K562 (cell line): ENCODE results near the gene HOXB5. TPM values are rescaled to one million over a fixed set of nuclear protein-coding genes. Genes with fewer than 3 reads are reported as not detected.
A peak's percentile ranks its signal among the peaks of the same experiment; 100 is the strongest.

ENCODE experiments used
- BACH1 ChIP-seq: fragments of 200-800 bp; sonication (Bioruptor generic); IDR thresholded peaks from 2 replicates; pipeline ENCODE4 v1.6.1; 2016; ENCODE audit warnings: missing genetic modification characterization, missing compliant biosample characterization
- EZH2 ChIP-seq: IDR thresholded peaks from 2 replicates; pipeline ENCODE4 v1.6.1; 2012; ENCODE audit warnings: low read depth, mild to moderate bottlenecking, inconsistent platforms, low read length, borderline replicate concordance
- FOXM1 ChIP-seq, 2 experiments: fragments of 450-650 bp in 1 of 2; sonication (generic) in 1 of 2; formaldehyde crosslinking in 1 of 2; IDR thresholded peaks; 2 replicates each; pipeline versions ENCODE4 v1.6.1 to v1.9.0; 2017 to 2022; ENCODE audit warnings: low read depth in 2 of 2, mild to moderate bottlenecking in 2 of 2, missing genetic modification reagents in 1 of 2, moderate library complexity in 1 of 2
- HDAC6 ChIP-seq: IDR thresholded peaks from 2 replicates; pipeline ENCODE4 v1.6.1; 2012; ENCODE audit warnings: low read depth, mild to moderate bottlenecking, control low read depth, inconsistent platforms, low read length, moderate library complexity
- KLF1 ChIP-seq: fragments of 450-650 bp; IDR thresholded peaks from 2 replicates; pipeline ENCODE4 v1.6.1; 2016; ENCODE audit warnings: missing genetic modification characterization, missing compliant biosample characterization
- MBD2 ChIP-seq: sonication (generic); IDR thresholded peaks from 2 replicates; pipeline ENCODE4 v1.6.1; 2016; ENCODE audit warnings: low read depth, borderline replicate concordance
- MTA2 ChIP-seq: fragments of 450-650 bp; IDR thresholded peaks from 2 replicates; pipeline ENCODE4 v1.6.1; 2016; ENCODE audit warnings: low read depth
- POLR2A ChIP-seq: fragments of 450-650 bp; conservative IDR thresholded peaks from 2 replicates; pipeline ENCODE4 v1.6.1; 2016
- RBFOX2 ChIP-seq: fragments of 200-400 bp; formaldehyde crosslinking; IDR thresholded peaks from 2 replicates; pipeline ENCODE4 v1.6.1; 2017; ENCODE audit warnings: low read depth, mild to moderate bottlenecking, low read length, moderate library complexity
- RCOR1 ChIP-seq, 2 experiments: IDR thresholded peaks; 2 replicates each; pipeline ENCODE4 v1.6.1; 2012; ENCODE audit warnings: low read depth in 2 of 2, low read length in 2 of 2, borderline replicate concordance in 1 of 2, improper control_type of control experiment in 1 of 2
- RHOXF2B ChIP-seq: fragments of 250-450 bp; sonication (Bioruptor Pico); conservative IDR thresholded peaks from 2 replicates; pipeline ENCODE4 v1.5.1; 2021
- SMAD4 ChIP-seq: fragments of 250-450 bp; sonication (Bioruptor Pico); conservative IDR thresholded peaks from 2 replicates; pipeline ENCODE4 v1.8.0; 2021; ENCODE audit warnings: inconsistent platforms, mild to moderate bottlenecking, moderate library complexity
- TAL1 ChIP-seq: fragments of 450-650 bp; IDR thresholded peaks from 2 replicates; pipeline ENCODE4 v1.6.1; 2016; ENCODE audit warnings: mild to moderate bottlenecking
- TBP ChIP-seq: optimal IDR thresholded peaks from 2 replicates; pipeline ENCODE3; 2011; ENCODE audit warnings: low read depth, low read length, improper control_type of control experiment
- TCF3 ChIP-seq: sonication (generic); formaldehyde crosslinking; IDR thresholded peaks from 2 replicates; pipeline ENCODE4 v1.4.0; 2020; ENCODE audit warnings: mild to moderate bottlenecking, missing genetic modification reagents
- TRIM24 ChIP-seq, 2 experiments: fragments of 450-650 bp; IDR thresholded peaks; 2 replicates each; pipeline ENCODE4 v1.6.1; 2016
- ZNF408 ChIP-seq: fragments of 250-450 bp; sonication (Bioruptor Pico); IDR thresholded peaks from 2 replicates; pipeline ENCODE4 v1.4.0; 2020; ENCODE audit warnings: low read depth, mild to moderate bottlenecking, moderate library complexity
- ZNF766 ChIP-seq: fragments of 200-800 bp; sonication (Bioruptor generic); conservative IDR thresholded peaks from 2 replicates; pipeline ENCODE4 v1.6.1; 2016; ENCODE audit warnings: missing genetic modification characterization, missing compliant biosample characterization
- polyA plus RNA-seq, 8 experiments: library from polyadenylated mRNA; depleted of rRNA in 4 of 8; stranded (reverse) in 5 of 8; unstranded in 3 of 8; fragments of >200 nt; fragmentation: Nextera tagmentation in 2 of 8; fragmentation: Illumina TruSeq in 1 of 8; extraction: Ambion mirVana in 2 of 8; extraction: Trizol in 1 of 8; gene quantifications; 2 replicates each; pipeline versions ENCODE4 v1.2.1 to v1.2.3, GENCODE V29; 2011 to 2014; ENCODE audit warnings: inconsistent platforms in 1 of 8, missing spikeins in 1 of 8
- total RNA-seq, 7 experiments: library from RNA; depleted of rRNA in 6 of 7; stranded (reverse); fragments of >200 nt in 6 of 7; fragmentation: Illumina TruSeq in 2 of 7; extraction: Trizol in 2 of 7; gene quantifications; 2 replicates each; pipeline versions ENCODE4 v1.2.1 to v1.2.3, GENCODE V29; 2011 to 2021; ENCODE audit warnings: low replicate concordance in 1 of 7
- TF ChIP-seq, protein P1 (sequence below), 2 experiments: fragments of 450-650 bp in 1 of 2; IDR thresholded peaks; 2 replicates each; pipeline ENCODE4 v1.6.1; 2011 to 2017; ENCODE audit warnings: low read depth in 2 of 2, antibody characterized with exemption in 1 of 2, borderline replicate concordance in 1 of 2, low read length in 1 of 2, mild to moderate bottlenecking in 1 of 2, mixed read lengths in 1 of 2; ENCODE audit not compliant: control insufficient read depth in 1 of 2
- TF ChIP-seq, protein P2 (sequence below): fragments of 450-650 bp; IDR thresholded peaks from 2 replicates; pipeline ENCODE4 v1.7.1; 2018; ENCODE audit warnings: mild to moderate bottlenecking, low read depth; ENCODE audit not compliant: partially characterized antibody
- TF ChIP-seq, protein P3 (sequence below): sonication (generic); formaldehyde crosslinking; IDR thresholded peaks from 2 replicates; pipeline ENCODE4 v1.8.0; 2022; ENCODE audit warnings: mild to moderate bottlenecking, missing genetic modification reagents

HOXB5 gene
- total and polyA plus RNA-seq, 9 of the 15 experiments (the other 6 are each of a cell fraction or from before 2014, with no cell fraction given): 0.24 to 2.7 (median 0.65) TPM

DNA sequence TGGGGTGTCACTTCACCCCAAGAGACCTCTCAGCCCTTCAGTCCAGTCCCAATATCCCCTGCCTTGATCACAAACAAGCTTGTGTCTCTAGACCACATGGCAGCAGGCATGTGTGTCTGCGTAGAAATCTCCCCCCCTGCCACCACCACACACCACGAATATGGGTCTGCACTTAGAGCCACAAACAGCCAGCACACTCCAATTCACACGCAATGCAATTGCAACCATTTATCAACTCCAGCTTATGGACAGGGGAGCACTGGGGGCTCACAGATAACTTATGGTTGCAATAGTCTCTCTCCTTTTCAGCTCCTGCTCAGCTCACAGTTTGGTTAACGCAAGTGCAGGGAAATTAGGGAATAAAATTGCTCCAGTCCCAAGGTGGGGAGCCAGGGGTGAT is 30.0 kb upstream of the HOXB5 start (continued):
- TF ChIP-seq, protein P1, sequence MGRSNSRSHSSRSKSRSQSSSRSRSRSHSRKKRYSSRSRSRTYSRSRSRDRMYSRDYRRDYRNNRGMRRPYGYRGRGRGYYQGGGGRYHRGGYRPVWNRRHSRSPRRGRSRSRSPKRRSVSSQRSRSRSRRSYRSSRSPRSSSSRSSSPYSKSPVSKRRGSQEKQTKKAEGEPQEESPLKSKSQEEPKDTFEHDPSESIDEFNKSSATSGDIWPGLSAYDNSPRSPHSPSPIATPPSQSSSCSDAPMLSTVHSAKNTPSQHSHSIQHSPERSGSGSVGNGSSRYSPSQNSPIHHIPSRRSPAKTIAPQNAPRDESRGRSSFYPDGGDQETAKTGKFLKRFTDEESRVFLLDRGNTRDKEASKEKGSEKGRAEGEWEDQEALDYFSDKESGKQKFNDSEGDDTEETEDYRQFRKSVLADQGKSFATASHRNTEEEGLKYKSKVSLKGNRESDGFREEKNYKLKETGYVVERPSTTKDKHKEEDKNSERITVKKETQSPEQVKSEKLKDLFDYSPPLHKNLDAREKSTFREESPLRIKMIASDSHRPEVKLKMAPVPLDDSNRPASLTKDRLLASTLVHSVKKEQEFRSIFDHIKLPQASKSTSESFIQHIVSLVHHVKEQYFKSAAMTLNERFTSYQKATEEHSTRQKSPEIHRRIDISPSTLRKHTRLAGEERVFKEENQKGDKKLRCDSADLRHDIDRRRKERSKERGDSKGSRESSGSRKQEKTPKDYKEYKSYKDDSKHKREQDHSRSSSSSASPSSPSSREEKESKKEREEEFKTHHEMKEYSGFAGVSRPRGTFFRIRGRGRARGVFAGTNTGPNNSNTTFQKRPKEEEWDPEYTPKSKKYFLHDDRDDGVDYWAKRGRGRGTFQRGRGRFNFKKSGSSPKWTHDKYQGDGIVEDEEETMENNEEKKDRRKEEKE (IDR thresholded peaks at IDR 0.05; ENCODE audit: borderline replicate concordance in 1 of 2, control insufficient read depth in 1 of 2, low read depth in 2 of 2, low read length in 1 of 2): no peak
- TF ChIP-seq POLR2A: 0 out of 2 replicates have a peak, but pooled peaks have one; percentile 44
- TF ChIP-seq BACH1 (tag): no peak
- no peak for TF ChIP-seq ZNF766 (CRISPR knock-in tag)
- TF ChIP-seq TRIM24 (IDR thresholded peaks at IDR 0.05): peak in 1 of 2 experiments; percentile 74; a peak in 1 of 4 replicates
- TF ChIP-seq EZH2: no peak
- TF ChIP-seq HDAC6: no peak
- TF ChIP-seq, protein P2, sequence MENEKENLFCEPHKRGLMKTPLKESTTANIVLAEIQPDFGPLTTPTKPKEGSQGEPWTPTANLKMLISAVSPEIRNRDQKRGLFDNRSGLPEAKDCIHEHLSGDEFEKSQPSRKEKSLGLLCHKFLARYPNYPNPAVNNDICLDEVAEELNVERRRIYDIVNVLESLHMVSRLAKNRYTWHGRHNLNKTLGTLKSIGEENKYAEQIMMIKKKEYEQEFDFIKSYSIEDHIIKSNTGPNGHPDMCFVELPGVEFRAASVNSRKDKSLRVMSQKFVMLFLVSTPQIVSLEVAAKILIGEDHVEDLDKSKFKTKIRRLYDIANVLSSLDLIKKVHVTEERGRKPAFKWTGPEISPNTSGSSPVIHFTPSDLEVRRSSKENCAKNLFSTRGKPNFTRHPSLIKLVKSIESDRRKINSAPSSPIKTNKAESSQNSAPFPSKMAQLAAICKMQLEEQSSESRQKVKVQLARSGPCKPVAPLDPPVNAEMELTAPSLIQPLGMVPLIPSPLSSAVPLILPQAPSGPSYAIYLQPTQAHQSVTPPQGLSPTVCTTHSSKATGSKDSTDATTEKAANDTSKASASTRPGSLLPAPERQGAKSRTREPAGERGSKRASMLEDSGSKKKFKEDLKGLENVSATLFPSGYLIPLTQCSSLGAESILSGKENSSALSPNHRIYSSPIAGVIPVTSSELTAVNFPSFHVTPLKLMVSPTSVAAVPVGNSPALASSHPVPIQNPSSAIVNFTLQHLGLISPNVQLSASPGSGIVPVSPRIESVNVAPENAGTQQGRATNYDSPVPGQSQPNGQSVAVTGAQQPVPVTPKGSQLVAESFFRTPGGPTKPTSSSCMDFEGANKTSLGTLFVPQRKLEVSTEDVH: no peak
- no peak for TF ChIP-seq RCOR1 (IDR thresholded peaks at IDR 0.05; ENCODE audit: borderline replicate concordance in 1 of 2, low read depth in 2 of 2, low read length in 2 of 2)
- TF ChIP-seq TBP: peak; percentile 30
- TF ChIP-seq MTA2: peak; percentile 37; the same call in 1 of the 2 replicates
- 0 out of 2 replicates have a peak, but pooled peaks have one; percentile 16 for TF ChIP-seq SMAD4 (CRISPR knock-in tag)
- TF ChIP-seq RBFOX2: peak; percentile 52
- TF ChIP-seq ZNF408 (CRISPR knock-in tag): no peak
- TF ChIP-seq, protein P3, sequence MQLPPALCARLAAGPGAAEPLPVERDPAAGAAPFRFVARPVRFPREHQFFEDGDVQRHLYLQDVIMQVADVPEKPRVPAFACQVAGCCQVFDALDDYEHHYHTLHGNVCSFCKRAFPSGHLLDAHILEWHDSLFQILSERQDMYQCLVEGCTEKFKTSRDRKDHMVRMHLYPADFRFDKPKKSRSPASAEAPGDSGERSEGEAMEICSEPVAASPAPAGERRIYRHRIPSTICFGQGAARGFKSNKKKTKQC: 0 out of 2 replicates have a peak, but pooled peaks have one; percentile 8
- peak; percentile 77 for TF ChIP-seq TAL1
- 0 out of 2 replicates have a peak, but pooled peaks have one; percentile 32 for TF ChIP-seq FOXM1 (IDR thresholded peaks at IDR 0.05; ENCODE audit: low read depth)
- no peak for TF ChIP-seq FOXM1 (CRISPR knock-in tag; IDR thresholded peaks at IDR 0.05; ENCODE audit: low read depth)
- TF ChIP-seq MBD2: no peak
- TF ChIP-seq RHOXF2B (CRISPR knock-in tag): no peak
- TF ChIP-seq TCF3 (CRISPR knock-in tag): peak; percentile 76
- TF ChIP-seq KLF1 (tag): no peak
